GM12872 (cell line): Measurements from ENCODE around the gene TMEM256.

ENCODE experiments used
- TF ChIP-seq, protein P1 (sequence below): IDR thresholded peaks from 3 replicates; pipeline ENCODE4 v1.5.1; 2011; ENCODE audit warnings: low read depth, mild to moderate bottlenecking, low read length, moderate library complexity; ENCODE audit not compliant: insufficient read depth

TMEM256 gene

DNA sequence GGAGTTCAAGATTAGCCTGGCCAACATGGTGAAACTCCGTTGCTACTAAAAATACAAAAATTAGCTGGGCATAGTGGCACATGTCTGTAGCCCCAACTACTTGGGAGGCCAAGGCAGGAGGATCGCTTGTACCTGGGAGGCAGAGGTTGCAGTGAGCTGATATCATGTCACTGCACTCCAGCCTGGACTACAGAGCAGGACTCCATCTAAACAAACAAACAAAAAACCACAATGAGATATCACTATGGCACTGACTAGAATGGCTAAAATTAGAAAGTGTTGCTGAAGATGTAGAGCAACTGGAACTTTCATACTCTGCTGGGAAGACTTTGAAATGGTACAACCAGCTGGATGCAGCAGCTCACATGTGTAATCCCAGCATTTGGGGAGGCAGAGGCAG, 29.5 kb downstream of the TMEM256 start:
- TF ChIP-seq, protein P1, sequence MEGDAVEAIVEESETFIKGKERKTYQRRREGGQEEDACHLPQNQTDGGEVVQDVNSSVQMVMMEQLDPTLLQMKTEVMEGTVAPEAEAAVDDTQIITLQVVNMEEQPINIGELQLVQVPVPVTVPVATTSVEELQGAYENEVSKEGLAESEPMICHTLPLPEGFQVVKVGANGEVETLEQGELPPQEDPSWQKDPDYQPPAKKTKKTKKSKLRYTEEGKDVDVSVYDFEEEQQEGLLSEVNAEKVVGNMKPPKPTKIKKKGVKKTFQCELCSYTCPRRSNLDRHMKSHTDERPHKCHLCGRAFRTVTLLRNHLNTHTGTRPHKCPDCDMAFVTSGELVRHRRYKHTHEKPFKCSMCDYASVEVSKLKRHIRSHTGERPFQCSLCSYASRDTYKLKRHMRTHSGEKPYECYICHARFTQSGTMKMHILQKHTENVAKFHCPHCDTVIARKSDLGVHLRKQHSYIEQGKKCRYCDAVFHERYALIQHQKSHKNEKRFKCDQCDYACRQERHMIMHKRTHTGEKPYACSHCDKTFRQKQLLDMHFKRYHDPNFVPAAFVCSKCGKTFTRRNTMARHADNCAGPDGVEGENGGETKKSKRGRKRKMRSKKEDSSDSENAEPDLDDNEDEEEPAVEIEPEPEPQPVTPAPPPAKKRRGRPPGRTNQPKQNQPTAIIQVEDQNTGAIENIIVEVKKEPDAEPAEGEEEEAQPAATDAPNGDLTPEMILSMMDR, result no peak

DNA sequence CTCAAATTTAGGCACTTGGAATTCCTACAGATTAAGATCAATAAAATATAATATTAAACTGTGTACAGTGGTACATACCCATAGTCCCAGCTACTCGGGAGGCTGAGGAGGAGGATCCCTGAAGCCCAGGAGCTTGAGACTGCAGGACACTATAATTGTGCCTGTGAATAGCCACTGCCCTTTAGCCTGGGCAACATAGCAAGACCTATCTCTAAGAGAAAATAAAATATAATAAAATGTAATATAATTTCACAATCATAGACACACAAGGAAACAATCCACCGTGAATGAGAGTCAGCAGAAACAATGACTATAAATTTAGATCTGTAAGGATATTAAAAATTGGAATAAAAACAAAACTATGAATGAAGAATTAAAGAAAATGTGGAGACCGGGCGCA, 33.0 kb downstream of the TMEM256 start:
- TF ChIP-seq, protein P1, result no peak

DNA sequence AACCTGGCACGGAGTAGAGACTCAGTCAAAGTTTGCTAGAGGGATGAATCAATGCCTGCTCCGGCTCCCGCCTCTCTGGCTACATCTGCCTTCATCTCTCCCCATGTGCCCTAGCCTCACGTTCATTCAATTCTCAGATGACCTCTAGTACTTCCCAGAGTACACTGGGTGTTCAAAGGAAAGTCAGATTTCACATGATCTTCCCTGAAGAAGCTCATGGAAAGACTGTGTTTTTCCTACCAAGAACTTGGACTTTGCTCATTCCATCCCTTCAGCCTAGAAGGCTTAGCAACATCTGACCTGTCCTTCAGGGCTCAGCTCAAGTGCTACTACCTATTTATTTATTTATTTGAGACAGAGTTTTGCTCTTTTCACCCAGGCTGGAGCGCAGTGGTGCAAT, 34.1 kb downstream of the TMEM256 start:
- TF ChIP-seq, protein P1, result no peak

DNA sequence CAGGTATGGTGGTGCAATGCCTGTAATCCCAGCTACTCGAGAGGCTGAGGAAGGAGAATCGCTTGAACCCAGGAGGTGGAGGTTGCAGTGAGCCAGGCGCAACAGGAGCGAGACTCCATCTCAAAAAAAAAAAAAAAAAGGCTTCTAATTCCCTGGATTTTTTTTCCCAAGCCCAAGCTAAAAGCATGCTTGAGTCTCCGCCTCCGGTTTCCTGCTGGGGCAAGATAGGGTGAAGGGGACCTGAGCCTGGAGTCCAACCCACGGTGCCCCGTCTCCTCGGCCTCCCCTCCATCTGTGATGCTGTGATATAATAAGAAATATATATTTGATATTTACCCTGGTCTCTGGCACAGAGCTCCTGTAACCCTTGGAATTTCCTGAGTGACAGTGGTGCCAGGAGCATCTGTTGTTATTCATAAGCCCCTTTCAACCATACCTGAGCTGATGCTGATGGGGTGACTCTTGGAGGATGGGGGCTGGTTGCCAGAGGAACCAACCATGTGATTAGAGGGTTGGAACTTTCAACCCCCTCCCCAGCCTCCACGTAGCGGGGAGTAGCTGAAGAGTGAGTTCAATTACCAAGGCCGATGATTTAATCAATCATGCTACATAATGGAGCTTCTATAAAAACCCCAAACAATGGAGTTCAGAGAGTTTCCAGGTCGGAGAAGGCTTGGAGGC, 35.8 kb downstream of the TMEM256 start:
- TF ChIP-seq, protein P1, result no peak

DNA sequence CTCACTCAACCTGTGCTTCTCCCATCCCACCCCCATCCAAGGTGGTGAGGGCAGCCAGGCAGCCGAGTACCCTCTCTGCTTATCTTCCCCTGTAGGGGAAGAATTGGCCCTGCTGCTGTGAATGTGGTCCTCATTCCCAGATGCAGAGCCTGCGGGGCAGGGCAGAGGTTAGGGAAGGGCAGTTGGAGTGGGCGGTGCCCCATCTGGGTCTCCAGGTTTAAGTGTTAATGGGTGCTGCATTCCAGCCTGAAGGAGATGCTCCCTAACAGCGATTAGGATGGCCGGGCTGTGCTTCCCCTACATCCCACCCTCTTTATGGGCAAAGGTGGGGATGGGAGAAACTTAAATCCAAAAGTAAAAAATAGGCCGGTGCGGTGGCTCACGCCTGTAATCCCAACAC, 36.8 kb downstream of the TMEM256 start:
- TF ChIP-seq, protein P1, result no peak

DNA sequence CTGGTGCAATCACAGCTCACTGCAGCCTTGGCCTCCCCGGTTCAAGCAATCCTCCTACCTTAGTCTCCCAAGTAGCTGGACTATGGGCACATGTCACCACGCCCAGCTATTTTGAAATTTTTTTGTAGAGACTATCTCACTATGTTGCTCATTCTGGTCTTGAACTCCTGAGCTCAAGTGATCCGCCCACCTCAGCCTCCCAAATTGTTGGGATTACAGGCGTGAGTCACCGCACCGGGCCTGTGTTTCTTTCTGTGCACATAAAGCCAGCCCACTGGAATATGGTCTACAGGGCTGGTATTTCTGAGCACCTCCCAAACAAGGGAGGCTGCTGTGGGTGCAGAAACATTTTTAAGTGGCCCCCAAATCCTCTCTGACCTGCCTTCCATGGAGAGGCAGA, 40.6 kb downstream of the TMEM256 start:
- TF ChIP-seq, protein P1, result no peak

DNA sequence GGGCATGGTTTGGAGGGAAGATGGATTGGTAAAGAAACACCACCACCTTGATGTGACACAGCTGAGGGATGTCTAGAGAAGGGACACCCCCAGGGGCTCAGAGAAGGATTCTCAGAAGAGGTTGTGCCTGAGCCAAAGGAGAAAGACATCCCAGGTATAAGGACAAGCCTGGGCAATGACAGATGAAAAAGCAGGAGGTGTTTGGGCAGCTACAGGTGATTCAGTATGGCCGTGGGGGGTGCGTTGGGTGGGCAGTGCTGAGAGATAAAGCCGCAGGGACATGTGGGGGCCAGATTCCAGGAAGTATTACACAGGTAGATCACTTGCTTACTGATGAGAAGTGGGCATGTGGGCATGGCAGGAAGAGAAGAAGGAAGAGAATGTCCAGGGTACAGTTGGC, 42.0 kb downstream of the TMEM256 start:
- TF ChIP-seq, protein P1, result no peak
